CD1c-positive myeloid dendritic cell (primary cell): ENCODE results near the gene DNAJC28.
"Not testable (repeated sequence)": the region's sequence is repeated elsewhere in the genome, so short reads cannot be mapped to it uniquely, and the experiment has no call there.

Source experiments
- DNase-seq: peaks from one replicate; pipeline ENCODE4 v3.0.0-alpha.2; 2016; ENCODE audit errors: extremely low spot score

DNAJC28 gene

GRCh38 chr21:33491373-33492102 is at the start of gene DNAJC28:
DNAJC28 (minus strand) TSS chr21:33491716; CDS start chr21:33489393, 2,323 bp downstream.
- peak; percentile 97 for DNase-seq

DNA sequence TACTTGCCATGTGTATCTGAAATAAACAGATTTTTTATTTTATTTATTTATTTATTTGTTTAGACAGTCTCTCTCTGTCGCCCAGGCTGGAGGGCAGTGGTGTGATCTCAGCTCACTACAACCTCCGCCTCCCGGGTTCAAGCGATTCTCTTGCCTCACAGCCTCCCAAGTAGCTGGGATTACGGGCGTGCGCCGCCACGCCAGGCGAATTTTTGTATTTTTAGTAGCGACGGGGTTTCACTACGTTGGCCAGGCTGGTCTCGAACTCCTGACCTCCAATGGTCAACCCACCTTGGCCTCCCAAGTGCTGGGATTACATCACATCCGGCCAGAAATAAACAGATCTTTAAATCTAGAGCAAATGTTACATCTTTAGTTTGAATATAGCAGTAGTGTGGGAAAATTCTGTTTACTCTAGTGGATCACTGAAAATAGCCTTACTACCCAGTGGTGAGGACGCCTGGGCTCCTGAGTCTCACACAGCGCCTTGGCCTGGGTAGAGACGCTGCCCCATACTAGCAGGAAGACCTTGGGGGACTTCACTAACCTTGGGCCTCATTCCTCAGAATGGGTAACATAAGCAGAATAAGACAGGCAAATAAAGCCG is 49.7 kb upstream of the DNAJC28 start:
- DNase-seq = peak; percentile 15

DNA sequence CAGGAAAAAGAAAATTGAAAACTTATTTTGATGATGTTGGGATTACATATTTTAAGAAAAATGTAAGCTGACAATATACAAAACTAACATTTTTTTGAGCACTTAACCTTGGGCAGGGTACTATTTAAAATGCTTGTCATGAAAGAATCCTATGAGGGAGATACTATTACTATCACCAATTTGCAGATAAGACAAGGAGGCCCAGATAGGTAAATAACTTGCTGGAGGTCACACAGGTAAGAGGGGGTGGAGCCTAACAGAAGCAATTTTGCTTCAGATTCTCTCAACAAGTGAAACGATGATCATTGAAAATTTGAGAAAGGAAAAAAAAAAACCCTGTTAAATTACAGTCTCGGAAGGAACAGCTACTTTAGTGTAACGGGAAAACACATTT is 49.2 kb upstream of the DNAJC28 start:
- no peak for DNase-seq

DNA sequence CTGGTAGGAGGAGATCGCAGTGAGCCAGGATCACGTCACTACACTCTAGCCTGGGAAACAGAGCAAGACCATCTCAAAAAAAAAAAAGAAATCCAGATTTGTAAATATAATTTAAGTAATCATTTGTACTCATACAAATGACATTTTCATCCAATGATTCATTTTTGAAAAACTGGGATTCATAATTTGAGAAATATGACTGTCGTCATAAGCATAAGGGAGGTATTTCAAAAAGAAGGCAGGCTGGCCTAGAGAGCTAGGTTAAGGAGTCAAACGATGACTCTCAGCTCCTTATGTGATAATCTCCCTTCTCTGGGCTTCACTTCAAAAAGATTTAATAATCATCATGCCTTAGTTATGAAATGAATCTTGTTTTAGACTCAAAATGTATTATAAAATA is 48.1 kb upstream of the DNAJC28 start:
- no peak for DNase-seq

DNA sequence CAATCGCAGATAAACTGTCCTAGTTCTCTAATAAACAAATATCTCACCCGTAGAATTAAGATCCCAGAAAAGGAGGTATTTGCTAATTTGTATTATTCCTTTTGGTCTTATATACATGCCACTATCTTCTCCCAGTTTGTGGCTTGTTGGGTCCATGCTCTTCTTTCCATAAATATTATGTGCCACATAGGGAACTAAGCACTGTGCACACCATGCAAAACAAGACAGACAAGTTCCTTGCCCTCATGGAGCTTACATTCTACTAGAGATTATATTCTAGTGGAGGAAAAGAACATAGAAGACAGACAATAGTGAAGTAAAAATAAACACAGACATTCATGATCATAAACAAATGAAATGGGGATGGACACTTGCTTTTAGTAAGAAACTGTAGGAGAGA is 45.7 kb upstream of the DNAJC28 start:
- no peak for DNase-seq

DNA sequence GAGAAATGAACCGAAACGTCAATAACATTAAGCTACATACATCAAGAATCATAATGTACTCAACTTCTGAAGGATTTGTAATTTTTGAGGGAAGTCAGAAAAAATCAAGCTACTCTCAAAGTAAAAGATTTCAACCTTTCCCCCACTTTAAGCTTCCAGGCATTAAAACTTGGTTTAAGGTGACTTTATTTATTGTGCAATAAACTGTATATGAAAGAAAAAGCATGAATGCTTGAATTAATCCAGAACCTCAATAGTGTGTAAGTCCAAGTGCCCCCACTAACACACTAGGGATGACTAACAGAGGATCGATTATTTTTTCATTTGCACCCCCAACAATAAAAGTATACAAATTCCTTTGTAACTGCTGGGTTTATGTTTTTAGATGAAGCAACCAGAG is 39.5 kb upstream of the DNAJC28 start:
- DNase-seq = no peak

DNA sequence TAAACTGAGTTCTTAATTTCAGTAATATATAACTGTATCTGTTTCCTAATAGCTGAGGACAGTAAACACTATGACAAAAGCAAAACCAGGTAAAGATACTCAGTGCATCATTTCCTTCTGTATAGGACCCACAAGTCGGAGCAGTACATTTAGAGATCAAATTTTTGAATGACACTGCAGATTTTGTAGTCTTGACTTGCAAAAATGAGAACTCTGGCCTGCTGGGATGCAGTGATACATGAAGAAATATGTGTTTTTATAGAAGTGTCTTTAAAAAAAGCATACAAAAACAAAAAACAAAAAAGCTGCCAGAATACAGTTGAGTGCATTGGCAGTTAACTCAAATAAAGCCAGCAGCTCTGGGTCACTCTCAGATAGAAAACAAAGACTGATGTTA is 31.4 kb upstream of the DNAJC28 start:
- no peak for DNase-seq

DNA sequence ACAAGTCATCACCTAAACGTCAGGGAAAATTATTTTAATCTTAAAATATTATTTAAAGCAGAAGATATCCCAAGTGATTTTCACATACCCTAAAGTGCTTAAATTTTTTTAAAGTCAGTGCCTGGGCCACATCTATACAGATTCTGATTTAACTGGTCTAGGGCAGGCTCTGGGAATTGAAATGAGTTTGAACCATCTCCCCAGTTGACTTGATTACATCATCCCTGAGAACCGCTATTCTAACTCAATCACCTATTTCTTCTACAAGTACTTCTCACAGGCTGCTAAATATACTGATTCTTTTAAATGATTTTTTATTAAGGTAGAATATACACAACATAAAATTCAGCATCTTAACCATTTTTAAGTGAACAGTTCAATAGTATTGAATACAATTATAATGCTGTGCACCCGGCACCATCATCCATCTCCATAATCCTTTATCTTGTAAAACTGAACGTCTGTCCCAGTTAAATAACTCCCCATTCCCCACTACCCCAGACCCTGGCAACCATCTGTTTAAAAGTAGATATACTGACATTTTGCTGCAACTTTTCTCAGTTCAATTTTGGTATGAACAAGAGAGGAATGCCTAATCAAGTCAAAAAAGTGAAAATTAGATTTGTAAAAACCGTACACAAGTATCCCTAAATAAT is 30.9 kb upstream of the DNAJC28 start:
- DNase-seq = no peak

DNA sequence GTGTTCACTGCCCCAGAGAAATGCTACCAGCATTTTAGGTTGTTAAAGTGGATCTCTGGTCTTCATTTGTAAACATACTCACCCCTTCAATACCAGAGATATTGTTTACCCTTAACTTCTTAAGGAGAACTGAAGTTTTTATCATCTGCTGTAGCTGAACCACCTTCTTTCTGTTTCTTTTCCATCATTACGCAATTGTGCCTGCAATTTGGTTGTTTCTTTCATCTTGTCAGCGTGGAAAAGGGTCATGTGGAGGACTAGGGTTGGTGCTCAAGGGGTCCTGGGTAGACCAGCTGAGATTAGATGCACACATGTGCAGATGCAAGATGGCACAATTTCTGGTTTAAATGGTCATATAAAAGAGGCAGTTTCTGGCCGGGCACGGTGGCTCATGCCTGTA is 27.4 kb upstream of the DNAJC28 start:
- no peak for DNase-seq

GRCh38 chr21:33514229-33514628 is 22.7 kb upstream of the DNAJC28 start:
- no peak for DNase-seq

DNA sequence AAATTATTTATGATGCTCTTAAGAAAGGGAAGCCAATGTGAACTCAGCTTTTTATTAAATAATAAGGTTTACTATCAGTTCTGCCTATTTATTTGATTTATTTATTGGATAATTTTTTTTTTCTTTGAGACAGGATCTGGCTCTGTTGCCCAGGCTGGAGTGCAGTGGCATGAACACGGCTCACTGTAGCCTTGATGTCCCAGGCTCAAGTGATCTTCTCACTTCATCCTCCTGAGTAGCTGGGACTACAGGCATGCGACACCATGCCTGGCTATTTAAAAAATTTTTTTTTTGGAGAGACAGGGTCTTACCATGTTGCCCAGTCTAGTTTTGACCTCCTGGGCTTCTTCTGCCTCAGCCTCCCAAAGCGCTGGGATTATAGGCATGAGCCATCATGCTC is 21.0 kb upstream of the DNAJC28 start:
- DNase-seq = no peak

- no peak for DNase-seq
Observed at GRCh38 chr21:33511639-33512038, 20.1 kb upstream of the DNAJC28 start.

- no peak for DNase-seq
Observed at GRCh38 chr21:33510826-33511225, 19.3 kb upstream of the DNAJC28 start.

DNA sequence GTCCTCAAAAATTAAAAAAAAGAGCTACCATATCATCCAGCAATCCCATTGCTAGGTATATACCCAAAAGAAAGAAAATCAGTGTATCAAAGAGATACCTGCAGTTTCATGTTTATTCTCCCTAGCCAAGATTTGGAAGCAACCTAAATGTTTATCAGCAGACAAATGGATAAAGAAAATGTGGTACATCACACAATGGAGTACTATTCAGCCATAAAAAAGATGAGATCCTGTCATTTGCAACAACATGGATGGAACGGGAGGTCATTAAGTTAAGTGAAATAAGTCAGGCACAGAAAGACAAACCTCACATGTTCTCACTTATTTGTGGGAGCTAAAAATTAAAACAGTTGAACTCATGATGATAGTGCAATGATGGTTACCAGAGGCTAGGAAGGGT is 15.5 kb upstream of the DNAJC28 start:
- not testable (repeated sequence) for DNase-seq

- DNase-seq = no peak
Observed at GRCh38 chr21:33505833-33506232, 14.3 kb upstream of the DNAJC28 start.

DNA sequence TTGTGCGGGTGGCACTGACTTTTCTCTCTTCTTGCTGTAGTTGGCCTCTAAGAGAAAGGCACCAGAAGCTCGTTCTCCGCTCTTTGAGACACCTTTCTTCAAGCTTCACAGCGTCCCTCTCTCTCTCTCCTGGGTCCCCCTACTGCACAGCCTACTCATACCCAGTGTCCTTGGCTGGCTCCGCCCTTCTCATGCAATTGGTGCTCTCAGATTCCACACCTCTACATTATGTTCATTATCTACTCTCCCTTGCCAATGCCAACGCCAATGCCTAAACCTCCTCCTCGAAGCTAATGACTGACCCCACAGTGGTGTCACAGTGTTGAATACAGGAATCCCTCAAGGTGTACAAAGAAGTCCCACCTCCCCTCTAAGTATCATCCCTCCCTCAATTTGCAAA is 4.8 kb upstream of the DNAJC28 start:
- DNase-seq = no peak

GRCh38 chr21:33495743-33496142 is 4.2 kb upstream of the DNAJC28 start:
- no peak for DNase-seq

DNA sequence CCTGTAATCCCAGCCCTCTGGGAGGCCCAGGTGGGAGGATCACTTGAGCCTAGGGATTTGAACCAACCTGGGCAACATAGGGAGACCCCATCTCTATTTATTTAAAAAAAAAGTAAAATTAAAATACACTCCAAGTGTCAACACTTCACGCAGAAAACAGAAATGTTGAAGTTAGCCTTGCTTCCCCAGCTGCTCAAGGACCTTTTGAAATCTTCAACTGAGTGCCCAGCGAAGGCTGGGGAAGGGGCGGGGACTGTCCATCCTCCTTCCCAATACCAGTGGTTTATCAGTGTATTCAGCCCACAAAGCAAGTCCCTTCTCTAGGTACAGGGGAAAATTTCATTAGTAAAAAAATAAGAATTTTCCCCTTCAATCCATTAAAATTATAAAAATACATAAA is 2.2 kb upstream of the DNAJC28 start:
- DNase-seq = no peak

GRCh38 chr21:33492571-33492970 is 1.1 kb upstream of the DNAJC28 start:
- DNase-seq = peak; percentile 42

DNA sequence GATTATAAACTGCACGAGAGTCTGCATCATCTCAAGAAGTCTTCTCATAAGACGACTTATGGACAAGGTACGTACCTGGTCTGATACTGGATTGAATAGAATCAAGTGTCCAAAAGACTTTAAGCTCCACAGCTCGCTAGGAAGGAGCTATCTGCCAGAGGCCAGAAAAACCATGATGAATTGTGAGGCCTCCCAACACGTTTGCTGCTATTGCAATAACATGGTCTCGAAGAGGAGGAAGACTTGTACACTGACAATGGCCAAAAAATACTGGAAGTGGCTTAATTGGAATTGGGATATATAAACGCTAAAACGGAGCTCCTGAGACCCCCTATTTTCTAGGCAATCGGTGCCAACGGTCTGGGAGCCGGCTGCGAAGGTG is 534 bp downstream of the DNAJC28 start:
- DNase-seq = no peak

DNA sequence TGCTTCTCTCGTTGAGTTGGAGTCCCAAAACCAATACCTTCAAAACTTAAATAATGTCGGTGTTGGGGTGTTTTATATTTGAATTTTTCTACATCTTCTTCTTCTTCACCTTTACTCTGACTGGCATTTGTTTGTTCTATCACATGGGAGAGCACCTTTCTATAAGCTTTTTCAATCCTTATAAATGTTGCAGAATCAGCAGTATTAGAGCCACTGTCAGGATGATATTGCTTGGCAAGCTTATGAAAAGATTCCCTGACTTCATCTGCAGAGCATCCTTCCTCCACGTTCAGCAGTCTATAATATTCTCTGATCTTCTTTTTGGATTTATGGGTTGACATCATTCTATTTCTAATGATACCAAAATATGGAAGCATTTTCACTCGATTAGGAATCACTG is 2.6 kb downstream of the DNAJC28 start:
- no peak for DNase-seq

- DNase-seq = no peak
Observed at GRCh38 chr21:33487996-33488395, 3.5 kb downstream of the DNAJC28 start.

DNA sequence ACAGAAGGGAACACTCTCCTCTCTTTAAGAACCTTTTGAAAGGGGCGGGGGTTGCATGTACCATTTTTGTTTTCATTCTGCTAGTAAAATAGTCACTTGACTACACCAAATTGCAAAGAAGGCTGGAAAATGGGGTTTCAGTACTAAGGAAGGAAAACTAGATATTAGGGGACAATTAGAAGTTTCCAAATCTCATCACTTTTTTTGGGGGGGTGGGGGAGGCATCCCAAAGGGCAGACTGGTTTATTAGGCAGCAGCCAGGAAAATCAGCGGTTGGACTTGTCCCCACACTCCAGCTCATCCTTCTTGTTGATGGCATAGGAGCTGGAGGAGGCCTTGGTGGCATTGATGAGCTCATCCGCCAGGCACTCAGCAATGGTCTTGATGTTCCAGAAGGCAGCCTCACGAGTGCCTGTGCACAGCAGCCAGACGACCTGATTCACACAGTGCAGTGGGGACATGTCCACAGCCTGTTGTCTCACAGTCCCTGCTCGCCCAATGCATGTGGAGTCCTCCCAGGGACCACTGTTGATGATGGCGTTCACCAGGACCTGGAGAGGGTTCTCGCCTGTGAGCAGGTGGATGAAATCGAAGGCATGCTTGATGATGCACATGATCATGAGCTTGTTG is 10.1 kb downstream of the DNAJC28 start:
- DNase-seq = no peak
